ENCODE results near the gene RPS6KA2.

DNA sequence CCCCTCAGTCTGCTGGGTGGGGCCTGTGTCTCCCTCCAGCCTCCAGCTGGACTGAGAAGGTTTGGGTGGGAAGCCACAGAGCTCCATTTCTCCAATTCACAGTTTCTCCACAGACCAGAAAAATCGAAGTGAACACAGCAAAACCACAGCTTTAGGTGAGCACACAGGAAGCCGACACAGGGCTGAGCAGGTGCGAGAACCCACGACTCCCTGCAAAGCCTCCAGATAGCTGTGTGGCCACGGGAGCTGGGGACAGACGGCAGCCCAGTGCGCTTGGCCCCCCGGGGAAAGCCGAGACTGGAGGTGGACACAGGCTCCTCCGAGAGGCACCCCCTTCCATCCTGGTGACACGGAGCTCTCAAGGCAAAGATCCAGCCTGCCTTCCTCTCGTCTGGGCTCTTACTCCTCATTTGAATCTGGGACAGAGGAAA is 215.3 kb downstream of the RPS6KA2 start:
- TF ChIP-seq POLR2AphosphoS5 (IDR thresholded peaks at IDR 0.05; ENCODE audit: borderline replicate concordance, low read depth, low read length) (no peak), EZH2 (IDR thresholded peaks at IDR 0.05) (no peak)

All from SK-N-MC (cell line).